MM.1S (cell line): ENCODE measurements around the gene CXXC5.
"Not testable (repeated sequence)": the region's sequence is repeated elsewhere in the genome, so short reads cannot be mapped to it uniquely, and the experiment has no call there.

Experiments
- EZH2 ChIP-seq: fragments of 300-600 bp; sonication (generic); optimal IDR thresholded peaks from 2 replicates; pipeline ENCODE3; 2017; ENCODE audit warnings: low read depth, mild to moderate bottlenecking, antibody characterized with exemption, low read length, mixed read lengths
- EZH2phosphoT487 ChIP-seq: fragments of 300-600 bp; sonication (generic); IDR thresholded peaks from 2 replicates; pipeline ENCODE4 v1.6.1; 2018; ENCODE audit warnings: antibody characterized with exemption, low read length
- TF ChIP-seq, protein P1 (sequence below): fragments of 300-600 bp; sonication (generic); IDR thresholded peaks from 2 replicates; pipeline ENCODE4 v1.5.1; 2016; ENCODE audit warnings: antibody characterized with exemption, low read length, mixed read lengths

- TF ChIP-seq, protein P1, sequence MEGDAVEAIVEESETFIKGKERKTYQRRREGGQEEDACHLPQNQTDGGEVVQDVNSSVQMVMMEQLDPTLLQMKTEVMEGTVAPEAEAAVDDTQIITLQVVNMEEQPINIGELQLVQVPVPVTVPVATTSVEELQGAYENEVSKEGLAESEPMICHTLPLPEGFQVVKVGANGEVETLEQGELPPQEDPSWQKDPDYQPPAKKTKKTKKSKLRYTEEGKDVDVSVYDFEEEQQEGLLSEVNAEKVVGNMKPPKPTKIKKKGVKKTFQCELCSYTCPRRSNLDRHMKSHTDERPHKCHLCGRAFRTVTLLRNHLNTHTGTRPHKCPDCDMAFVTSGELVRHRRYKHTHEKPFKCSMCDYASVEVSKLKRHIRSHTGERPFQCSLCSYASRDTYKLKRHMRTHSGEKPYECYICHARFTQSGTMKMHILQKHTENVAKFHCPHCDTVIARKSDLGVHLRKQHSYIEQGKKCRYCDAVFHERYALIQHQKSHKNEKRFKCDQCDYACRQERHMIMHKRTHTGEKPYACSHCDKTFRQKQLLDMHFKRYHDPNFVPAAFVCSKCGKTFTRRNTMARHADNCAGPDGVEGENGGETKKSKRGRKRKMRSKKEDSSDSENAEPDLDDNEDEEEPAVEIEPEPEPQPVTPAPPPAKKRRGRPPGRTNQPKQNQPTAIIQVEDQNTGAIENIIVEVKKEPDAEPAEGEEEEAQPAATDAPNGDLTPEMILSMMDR, result not testable (repeated sequence)
- TF ChIP-seq EZH2, EZH2phosphoT487: not testable (repeated sequence)
Measured at GRCh38 chr5:139601948-139602347, 46.2 kb upstream of the CXXC5 start.
